GM10266 (cell line): ENCODE measurements around the gene NXPH2.
"Not testable (repeated sequence)": the region's sequence is repeated elsewhere in the genome, so short reads cannot be mapped to it uniquely, and the experiment has no call there.

Source experiments
- DNase-seq: peaks from one replicate; pipeline ENCODE4 v3.0.0; 2012; ENCODE audit errors: extremely low spot score
- TF ChIP-seq, protein P1 (sequence below): IDR thresholded peaks from 2 replicates; pipeline ENCODE4 v1.5.1; 2012; ENCODE audit warnings: mild to moderate bottlenecking, low read depth; ENCODE audit not compliant: control insufficient read depth, insufficient read depth; ENCODE audit errors: missing control alignments

Gene NXPH2

GRCh38 chr2:138658187-138658894 lies 121.8 kb downstream of the NXPH2 start:
- TF ChIP-seq, protein P1, sequence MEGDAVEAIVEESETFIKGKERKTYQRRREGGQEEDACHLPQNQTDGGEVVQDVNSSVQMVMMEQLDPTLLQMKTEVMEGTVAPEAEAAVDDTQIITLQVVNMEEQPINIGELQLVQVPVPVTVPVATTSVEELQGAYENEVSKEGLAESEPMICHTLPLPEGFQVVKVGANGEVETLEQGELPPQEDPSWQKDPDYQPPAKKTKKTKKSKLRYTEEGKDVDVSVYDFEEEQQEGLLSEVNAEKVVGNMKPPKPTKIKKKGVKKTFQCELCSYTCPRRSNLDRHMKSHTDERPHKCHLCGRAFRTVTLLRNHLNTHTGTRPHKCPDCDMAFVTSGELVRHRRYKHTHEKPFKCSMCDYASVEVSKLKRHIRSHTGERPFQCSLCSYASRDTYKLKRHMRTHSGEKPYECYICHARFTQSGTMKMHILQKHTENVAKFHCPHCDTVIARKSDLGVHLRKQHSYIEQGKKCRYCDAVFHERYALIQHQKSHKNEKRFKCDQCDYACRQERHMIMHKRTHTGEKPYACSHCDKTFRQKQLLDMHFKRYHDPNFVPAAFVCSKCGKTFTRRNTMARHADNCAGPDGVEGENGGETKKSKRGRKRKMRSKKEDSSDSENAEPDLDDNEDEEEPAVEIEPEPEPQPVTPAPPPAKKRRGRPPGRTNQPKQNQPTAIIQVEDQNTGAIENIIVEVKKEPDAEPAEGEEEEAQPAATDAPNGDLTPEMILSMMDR: no peak
- no peak for DNase-seq

DNA sequence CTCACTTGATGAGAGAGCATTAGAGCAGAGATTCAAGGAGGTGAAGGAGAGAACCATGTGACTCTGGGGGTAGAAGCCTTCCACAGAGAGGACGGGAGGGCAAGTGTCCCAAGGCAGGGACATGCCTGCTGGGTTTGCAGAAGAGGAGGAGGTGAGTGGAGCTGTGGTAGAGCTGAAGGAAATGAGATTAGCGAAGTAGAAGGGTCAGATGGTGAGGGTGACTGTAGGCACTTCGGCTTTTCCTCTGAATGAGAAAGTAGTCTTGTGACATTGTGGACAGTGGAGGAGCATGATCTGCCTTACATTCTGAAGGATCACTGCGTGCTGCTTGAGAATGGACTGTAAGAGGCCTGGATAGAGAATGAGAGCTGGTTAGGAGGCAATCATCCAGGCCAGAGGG lies 126.0 kb downstream of the NXPH2 start:
- TF ChIP-seq, protein P1: no peak
- no peak for DNase-seq

DNA sequence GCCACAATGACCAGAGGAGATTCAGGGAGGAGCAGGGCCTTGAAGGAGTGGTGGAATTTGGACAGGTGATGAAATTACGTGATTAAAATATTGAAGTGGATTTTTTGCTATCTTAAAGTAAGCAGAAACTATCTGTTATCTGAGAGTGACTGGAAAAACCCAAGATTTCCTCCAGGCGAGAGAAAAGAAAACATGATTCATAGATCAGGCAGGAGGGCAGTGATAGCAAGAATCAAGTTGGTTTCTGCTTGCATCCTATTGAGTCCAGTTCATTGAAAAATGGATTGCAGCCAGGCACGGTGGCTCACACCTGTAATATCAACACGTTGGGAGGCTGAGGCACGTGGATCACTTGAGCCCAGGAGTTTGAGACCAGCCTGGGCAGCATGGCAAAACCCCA lies 127.8 kb downstream of the NXPH2 start:
- no peak for DNase-seq
- TF ChIP-seq, protein P1: no peak

DNA sequence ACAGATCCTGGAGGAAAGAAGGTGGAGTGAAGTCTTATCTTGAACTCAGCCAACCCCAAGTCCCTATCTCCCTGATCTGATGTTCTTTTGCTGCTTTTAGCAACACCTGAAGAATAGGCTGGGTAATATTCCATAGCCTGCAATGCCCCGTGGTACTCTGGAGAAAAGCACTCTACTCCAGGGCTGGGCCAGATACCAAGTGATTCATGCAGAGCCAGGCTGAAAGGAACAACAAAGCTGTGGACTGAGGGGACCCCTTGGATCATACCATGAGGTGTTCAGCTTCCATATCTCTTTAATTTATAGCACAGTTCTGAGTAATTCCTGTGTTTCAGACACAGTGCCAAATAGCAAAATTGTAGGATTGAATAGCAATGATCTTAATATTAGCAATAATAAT lies 130.6 kb downstream of the NXPH2 start:
- DNase-seq: no peak
- TF ChIP-seq, protein P1: no peak

- TF ChIP-seq, protein P1: no peak
- no peak for DNase-seq
Observed at GRCh38 chr2:138648606-138649005, 131.6 kb downstream of the NXPH2 start.

- DNase-seq: not testable (repeated sequence)
Observed at GRCh38 chr2:138644776-138645175, 135.4 kb downstream of the NXPH2 start.

- DNase-seq: no peak
- TF ChIP-seq, protein P1: no peak
Observed at GRCh38 chr2:138640921-138641676, 139.1 kb downstream of the NXPH2 start.
